ENCODE measurements around the gene NOTCH2. TPM values are rescaled to one million over a fixed set of nuclear protein-coding genes. Genes with fewer than 3 reads are reported as not detected.

Gene NOTCH2
- total RNA-seq, 1 donor: 200 TPM

GRCh38 chr1:119948342-119949214 lies 120.9 kb downstream of the NOTCH2 start:
- DNase-seq (ENCODE audit: low read depth): peak; percentile 77
- H3K4me3 ChIP-seq (ENCODE audit: low read depth, low read length): no peak overlapping the region
- TF ChIP-seq, protein P1, sequence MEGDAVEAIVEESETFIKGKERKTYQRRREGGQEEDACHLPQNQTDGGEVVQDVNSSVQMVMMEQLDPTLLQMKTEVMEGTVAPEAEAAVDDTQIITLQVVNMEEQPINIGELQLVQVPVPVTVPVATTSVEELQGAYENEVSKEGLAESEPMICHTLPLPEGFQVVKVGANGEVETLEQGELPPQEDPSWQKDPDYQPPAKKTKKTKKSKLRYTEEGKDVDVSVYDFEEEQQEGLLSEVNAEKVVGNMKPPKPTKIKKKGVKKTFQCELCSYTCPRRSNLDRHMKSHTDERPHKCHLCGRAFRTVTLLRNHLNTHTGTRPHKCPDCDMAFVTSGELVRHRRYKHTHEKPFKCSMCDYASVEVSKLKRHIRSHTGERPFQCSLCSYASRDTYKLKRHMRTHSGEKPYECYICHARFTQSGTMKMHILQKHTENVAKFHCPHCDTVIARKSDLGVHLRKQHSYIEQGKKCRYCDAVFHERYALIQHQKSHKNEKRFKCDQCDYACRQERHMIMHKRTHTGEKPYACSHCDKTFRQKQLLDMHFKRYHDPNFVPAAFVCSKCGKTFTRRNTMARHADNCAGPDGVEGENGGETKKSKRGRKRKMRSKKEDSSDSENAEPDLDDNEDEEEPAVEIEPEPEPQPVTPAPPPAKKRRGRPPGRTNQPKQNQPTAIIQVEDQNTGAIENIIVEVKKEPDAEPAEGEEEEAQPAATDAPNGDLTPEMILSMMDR (IDR thresholded peaks at IDR 0.05; ENCODE audit: insufficient read depth, low read depth, low read length): peak; percentile 92

DNA sequence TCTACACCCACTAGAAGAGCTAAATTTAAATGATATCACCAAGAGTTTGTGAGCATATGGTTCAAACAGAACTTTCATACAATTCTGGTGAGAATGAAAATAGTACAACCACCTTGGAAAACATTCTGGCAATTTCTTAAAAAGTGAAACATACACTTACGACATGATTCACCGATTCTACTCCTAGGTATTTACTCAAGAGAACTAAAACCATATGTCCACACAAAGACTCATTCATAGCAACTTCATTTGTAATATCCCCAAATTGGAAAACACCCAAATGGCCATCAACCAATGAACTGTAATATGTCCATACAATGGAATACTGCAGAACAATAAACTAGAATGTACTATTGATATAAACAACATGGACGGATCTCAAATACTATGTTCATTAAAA lies 122.0 kb downstream of the NOTCH2 start:
- TF ChIP-seq, protein P1 (IDR thresholded peaks at IDR 0.05; ENCODE audit: insufficient read depth, low read depth, low read length): no peak
- no peak overlapping the region for H3K4me3 ChIP-seq (ENCODE audit: low read depth, low read length)
- DNase-seq (ENCODE audit: low read depth): peak; percentile 52

GRCh38 chr1:119946724-119947123 lies 122.7 kb downstream of the NOTCH2 start:
- TF ChIP-seq, protein P1 (IDR thresholded peaks at IDR 0.05; ENCODE audit: insufficient read depth, low read depth, low read length): no peak
- H3K4me3 ChIP-seq (ENCODE audit: low read depth, low read length): no peak overlapping the region
- DNase-seq (ENCODE audit: low read depth): peak; percentile 21

- no peak overlapping the region for H3K4me3 ChIP-seq (ENCODE audit: low read depth, low read length)
- TF ChIP-seq, protein P1 (IDR thresholded peaks at IDR 0.05; ENCODE audit: insufficient read depth, low read depth, low read length): no peak
- DNase-seq (ENCODE audit: low read depth): no peak
Observed at GRCh38 chr1:119943216-119943615, 126.2 kb downstream of the NOTCH2 start.

DNA sequence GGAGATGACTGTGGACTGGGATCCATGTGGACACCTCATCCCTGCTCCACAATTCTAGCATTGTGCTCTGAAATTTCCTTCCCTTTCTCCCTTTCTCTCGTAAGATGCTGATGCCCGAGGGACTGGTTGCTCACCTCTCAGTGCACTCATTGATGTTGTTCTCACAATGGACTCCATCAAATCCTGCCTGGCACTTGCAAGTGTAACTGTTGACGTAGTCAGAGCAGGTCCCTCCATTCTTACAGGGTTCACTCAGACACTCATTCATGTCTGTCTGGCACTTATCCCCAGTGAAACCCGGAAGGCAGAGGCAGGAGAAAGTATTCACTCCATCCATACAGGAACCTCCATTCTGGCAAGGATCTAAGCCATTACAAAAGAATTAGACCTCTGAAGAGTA lies 128.1 kb downstream of the NOTCH2 start:
- TF ChIP-seq, protein P1 (IDR thresholded peaks at IDR 0.05; ENCODE audit: insufficient read depth, low read depth, low read length): no peak
- H3K4me3 ChIP-seq (ENCODE audit: low read depth, low read length): no peak overlapping the region
- DNase-seq (ENCODE audit: low read depth): no peak

- TF ChIP-seq, protein P1 (IDR thresholded peaks at IDR 0.05; ENCODE audit: insufficient read depth, low read depth, low read length): no peak
- no peak for DNase-seq (ENCODE audit: low read depth)
- no peak overlapping the region for H3K4me3 ChIP-seq (ENCODE audit: low read depth, low read length)
Observed at GRCh38 chr1:119940697-119941096, 128.8 kb downstream of the NOTCH2 start.

All from fibroblast of villous mesenchyme (primary cell).